Stimulated activated CD8-positive, alpha-beta memory T cell treated with anti-CD3 and anti-CD28 coated beads, Interleukin-7, amount 100 ng/mL, for 24 hours (primary cell): ENCODE results near the gene PCDH8.

Experiments
- DNase-seq: peaks from one replicate; pipeline ENCODE4 v3.0.0-alpha.2; 2020; ENCODE audit warnings: low read depth

PCDH8 gene

GRCh38 chr13:52811841-52812240 is 36.6 kb downstream of the PCDH8 start:
- no peak for DNase-seq

GRCh38 chr13:52810526-52810925 is 37.9 kb downstream of the PCDH8 start:
- no peak for DNase-seq

GRCh38 chr13:52810011-52810410 is 38.4 kb downstream of the PCDH8 start:
- no peak for DNase-seq

GRCh38 chr13:52809310-52809769 is 39.1 kb downstream of the PCDH8 start:
- no peak for DNase-seq

GRCh38 chr13:52808842-52809219 is 39.6 kb downstream of the PCDH8 start:
- no peak for DNase-seq

GRCh38 chr13:52806029-52806428 is 42.4 kb downstream of the PCDH8 start:
- DNase-seq, result no peak

GRCh38 chr13:52804202-52804641 is 44.2 kb downstream of the PCDH8 start:
- no peak for DNase-seq

GRCh38 chr13:52800856-52801255 is 47.6 kb downstream of the PCDH8 start:
- DNase-seq, result no peak

GRCh38 chr13:52798770-52799430 is 49.5 kb downstream of the PCDH8 start:
- no peak for DNase-seq

GRCh38 chr13:52797176-52797575 is 51.3 kb downstream of the PCDH8 start:
- no peak for DNase-seq

- DNase-seq, result no peak
These were observed 53.9 kb downstream of the PCDH8 start for GRCh38 chr13:52794589-52794988.

- no peak for DNase-seq
These were observed 54.9 kb downstream of the PCDH8 start for GRCh38 chr13:52793515-52794061.
